Measurements from ENCODE around the gene TOMM20L. TPM values are rescaled to one million over a fixed set of nuclear protein-coding genes. Genes with fewer than 3 reads are reported as not detected.
"Not testable (repeated sequence)": the region's sequence is repeated elsewhere in the genome, so short reads cannot be mapped to it uniquely, and the experiment has no call there.

TOMM20L gene
- total RNA-seq: not detected

DNA sequence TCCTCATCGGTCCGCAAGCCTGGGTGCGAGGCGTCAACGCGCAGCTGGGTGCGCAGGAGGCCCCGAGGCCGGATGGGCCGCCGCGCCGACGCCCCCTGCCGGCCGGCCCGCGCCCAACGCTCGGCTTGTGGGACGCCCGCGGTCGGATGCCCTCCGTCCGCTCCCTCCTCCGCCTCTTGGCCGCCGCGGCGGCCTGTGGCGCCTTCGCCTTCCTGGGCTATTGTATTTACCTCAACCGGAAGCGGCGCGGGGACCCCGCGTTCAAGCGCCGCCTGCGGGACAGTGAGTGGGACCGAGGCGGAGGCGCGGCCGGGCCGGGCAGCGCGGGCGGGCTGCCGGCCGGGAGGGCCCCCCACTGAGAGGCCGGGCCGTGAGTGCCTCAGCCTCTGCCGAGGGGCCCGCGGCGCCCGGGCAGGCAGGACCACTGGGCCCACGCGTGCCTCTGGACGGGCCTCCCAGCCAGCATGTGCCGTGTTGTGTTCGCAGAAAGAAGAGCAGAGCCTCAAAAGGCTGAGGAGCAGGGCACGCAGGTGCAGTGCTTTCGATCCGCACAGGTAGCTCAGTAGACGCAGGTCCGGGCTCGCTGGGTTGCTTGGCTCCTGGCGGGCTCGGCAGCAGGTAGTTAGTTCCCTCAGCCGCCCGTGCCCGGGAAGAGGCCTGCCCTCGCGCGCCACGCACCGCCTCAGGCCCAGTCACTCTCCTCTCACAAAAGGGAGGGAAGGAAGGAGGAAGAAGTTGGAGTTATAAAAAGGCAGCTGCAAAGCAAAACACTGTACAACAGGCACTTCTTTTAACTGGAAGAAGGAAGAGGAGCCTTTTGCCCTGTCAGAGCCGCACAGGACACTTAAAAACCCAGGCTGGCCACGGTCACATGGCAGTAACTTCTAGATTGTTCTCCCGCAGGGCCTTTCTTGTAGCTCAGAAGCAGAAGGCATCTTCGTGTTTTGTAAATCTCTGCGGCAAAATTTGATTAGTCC, at the start of gene TOMM20L:
Gene TOMM20L (plus strand): TSS at position 119 of the 977 bp plus-strand sequence. CDS start 28 bp downstream, at position 147.
- Mint-ChIP-seq H3K27ac (peak within 1 kb of the TSS; percentile 53), H3K4me1 (peaks cover 8% of the 10 kb centered on the region), H3K36me3 (no peaks in the 10 kb centered on the region), H3K4me3 (peak within 1 kb of the TSS; percentile 67), H3K27me3 (no peaks in the 10 kb centered on the region), H3K9me3 (ENCODE audit: low read depth) (no peaks in the 10 kb centered on the region)
- ATAC-seq (peak; percentile 95), DNase-seq (peak; percentile 79)
- CTCF ChIA-PET: interaction anchor here (0.8 to 5.0 kb wide), 19 partner anchors 10 to 290 kb away, joined by 3 to 35 read pairs (median 4); partner anchors contain the start of genes ARID4A, KIAA0586 and TIMM9

DNA sequence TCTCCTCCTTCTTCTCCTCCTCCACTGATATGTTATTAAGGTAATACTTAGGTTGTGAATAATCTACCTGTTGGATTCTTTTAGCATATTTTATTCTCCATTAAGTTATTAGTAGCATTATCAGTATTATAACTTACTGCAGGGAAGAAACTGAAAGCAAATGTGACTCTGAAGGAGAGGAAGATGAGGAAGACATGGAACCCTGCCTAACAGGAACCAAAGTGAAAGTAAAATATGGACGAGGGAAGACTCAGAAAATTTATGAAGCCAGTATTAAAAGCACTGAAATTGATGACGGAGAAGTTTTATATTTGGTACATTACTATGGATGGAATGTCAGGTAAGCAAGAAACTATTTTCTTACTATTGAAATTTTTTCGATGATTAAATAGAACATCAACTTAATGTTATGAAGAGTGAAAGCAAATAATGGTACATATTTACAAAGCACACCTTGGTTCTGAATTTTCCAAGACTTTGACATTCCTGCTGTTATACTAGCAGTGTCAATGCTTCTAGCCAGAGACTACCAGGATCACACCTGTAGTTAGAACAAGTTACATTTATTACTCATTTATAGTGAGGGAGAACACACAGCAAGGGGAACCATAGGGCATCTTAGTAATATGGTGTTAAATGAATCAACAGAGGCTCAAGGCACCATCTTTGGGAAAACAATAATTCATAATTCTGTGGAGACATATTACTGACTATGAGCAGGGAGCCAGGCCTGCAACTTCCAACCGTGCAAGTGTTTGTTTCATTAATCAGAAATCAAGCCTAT, 42.0 kb upstream of the TOMM20L start:
- Mint-ChIP-seq H3K4me3 (peak overlapping the region; percentile 67), H3K9me3 (ENCODE audit: low read depth) (no peaks in the 10 kb centered on the region), H3K27me3 (no peaks in the 10 kb centered on the region), H3K4me1 (peaks cover 19% of the 10 kb centered on the region), H3K27ac (peak overlapping the region; percentile 77), H3K36me3 (peaks cover 56% of the 10 kb centered on the region)
- peak; percentile 64 for ATAC-seq
- DNase-seq: no peak
- CTCF ChIA-PET: interaction anchor here (1.4 kb wide), 1 partner anchor 8 kb away, joined by 4 read pairs; no protein-coding TSS in a partner anchor

DNA sequence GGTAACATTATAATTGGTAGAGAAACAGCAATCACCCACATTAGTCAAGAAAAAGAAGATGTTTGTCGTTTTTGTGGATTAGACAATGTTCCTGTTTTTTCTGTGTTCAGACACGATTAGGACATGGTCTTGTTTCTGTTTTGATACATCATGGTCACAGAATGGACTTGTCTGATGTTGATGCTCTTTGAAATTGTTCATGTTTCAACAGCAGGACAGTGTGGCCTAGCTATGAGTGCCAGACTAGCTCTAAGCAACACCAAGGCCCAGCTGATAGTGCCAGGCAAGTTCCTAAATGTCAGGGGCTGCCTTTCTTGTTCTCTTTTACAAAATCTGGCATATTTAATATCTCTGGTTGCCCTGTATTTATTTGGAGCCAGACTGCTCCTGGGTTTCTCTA, 40.9 kb upstream of the TOMM20L start:
- CTCF ChIA-PET: no interaction called here
- no peak overlapping the region for H3K4me3 Mint-ChIP-seq

DNA sequence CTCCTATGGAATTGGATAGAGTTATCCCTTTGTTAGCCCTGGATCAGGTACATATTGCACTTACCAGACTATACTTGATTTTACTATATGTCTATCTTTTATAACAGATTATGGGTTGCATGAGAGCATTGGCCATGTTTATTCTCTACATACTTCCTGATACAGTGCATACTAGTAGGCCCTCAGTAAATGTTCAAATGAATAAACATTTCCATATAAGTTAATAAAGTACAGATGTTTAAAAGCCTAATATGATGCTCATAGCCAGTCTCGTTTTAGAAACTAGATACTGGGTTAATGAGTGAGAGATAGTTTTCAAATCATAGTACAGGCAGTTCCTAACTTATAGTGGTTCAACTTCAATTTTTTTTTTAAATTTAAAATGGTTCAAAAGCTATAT, 39.5 kb upstream of the TOMM20L start:
- no peak for DNase-seq
- no peaks in the 10 kb centered on the region for H3K27me3 Mint-ChIP-seq
- ATAC-seq: no peak
- peaks cover 51% of the 10 kb centered on the region for H3K36me3 Mint-ChIP-seq
- H3K4me3 Mint-ChIP-seq: no peak overlapping the region
- H3K9me3 Mint-ChIP-seq (ENCODE audit: low read depth): no peaks in the 10 kb centered on the region
- peaks cover 19% of the 10 kb centered on the region for H3K4me1 Mint-ChIP-seq
- no peak overlapping the region for H3K27ac Mint-ChIP-seq
- CTCF ChIA-PET: no interaction called here

More for the DNA sequence above, 40.9 kb upstream of the TOMM20L start:
- no peaks in the 10 kb centered on the region for H3K9me3 Mint-ChIP-seq (ENCODE audit: low read depth)
- peaks cover 56% of the 10 kb centered on the region for H3K36me3 Mint-ChIP-seq
- DNase-seq (no peak), ATAC-seq (no peak)
- peaks cover 19% of the 10 kb centered on the region for H3K4me1 Mint-ChIP-seq
- H3K27me3 Mint-ChIP-seq: no peaks in the 10 kb centered on the region
- H3K27ac Mint-ChIP-seq: no peak overlapping the region

DNA sequence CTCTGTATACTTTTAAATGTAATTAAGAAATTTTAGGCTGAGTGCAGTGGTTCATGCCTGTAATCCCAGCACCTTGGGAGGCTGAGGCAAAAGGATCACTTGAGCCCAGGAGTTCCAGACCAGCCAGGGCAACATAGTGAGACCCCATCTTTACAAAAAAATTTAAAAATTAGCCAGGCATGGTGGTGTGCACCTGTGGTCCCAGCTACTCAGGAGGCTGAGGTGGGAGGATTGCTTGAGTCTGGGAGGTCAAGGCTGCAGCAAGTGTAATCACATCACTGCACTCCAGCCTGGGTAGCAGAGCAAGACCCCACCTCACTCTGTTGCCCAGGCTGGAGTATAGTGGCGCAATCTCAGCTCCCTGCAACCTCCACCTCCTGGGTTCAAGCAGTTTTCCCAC, 33.5 kb upstream of the TOMM20L start:
- ATAC-seq: not testable (repeated sequence)

DNA sequence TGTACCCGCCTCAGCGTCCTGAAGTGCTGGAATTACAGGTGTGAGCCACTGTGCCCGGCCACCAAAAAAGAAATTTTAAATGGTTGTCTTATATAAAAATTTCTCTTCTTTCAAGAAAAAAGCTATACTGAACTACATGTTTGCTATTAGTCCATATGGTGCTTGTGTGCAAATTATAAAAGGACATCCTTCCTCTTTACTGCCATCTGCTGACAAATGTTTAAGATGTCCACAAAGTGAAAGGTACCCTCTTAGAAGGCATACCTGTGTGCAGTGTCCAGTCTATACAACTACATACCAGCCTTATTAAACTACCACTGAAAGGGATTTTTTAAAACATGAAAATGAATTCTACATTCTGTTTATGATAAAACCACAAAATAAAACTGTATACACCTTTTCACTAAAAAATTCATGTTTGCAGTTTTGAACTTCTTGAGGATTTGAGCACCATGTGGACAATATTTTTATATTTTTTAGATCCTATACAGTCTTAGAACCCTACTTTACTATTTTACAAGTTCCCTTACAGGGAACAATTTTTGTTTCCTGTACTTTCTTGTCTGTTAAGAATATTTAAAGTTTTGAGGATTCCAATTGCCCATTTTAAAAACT, 32.8 kb upstream of the TOMM20L start:
- H3K4me1 Mint-ChIP-seq: peaks cover 5% of the 10 kb centered on the region
- CTCF ChIA-PET: no interaction called here
- no peaks in the 10 kb centered on the region for H3K9me3 Mint-ChIP-seq (ENCODE audit: low read depth)
- peaks cover 35% of the 10 kb centered on the region for H3K36me3 Mint-ChIP-seq
- no peaks in the 10 kb centered on the region for H3K27me3 Mint-ChIP-seq
- no peak overlapping the region for H3K27ac Mint-ChIP-seq
- ATAC-seq (peak; percentile 72), DNase-seq (no peak)
- no peak overlapping the region for H3K4me3 Mint-ChIP-seq

More for the DNA sequence above, 33.5 kb upstream of the TOMM20L start:
- not testable (repeated sequence) for H3K9me3 Mint-ChIP-seq (ENCODE audit: low read depth); H3K27ac Mint-ChIP-seq; H3K4me1 Mint-ChIP-seq; H3K4me3 Mint-ChIP-seq; DNase-seq; H3K27me3 Mint-ChIP-seq
- CTCF ChIA-PET: interaction anchor here (2.1 kb wide), 1 partner anchor 10 kb away, joined by 4 read pairs; no protein-coding TSS in a partner anchor
- H3K36me3 Mint-ChIP-seq: peaks cover 28% of the 10 kb centered on the region

DNA sequence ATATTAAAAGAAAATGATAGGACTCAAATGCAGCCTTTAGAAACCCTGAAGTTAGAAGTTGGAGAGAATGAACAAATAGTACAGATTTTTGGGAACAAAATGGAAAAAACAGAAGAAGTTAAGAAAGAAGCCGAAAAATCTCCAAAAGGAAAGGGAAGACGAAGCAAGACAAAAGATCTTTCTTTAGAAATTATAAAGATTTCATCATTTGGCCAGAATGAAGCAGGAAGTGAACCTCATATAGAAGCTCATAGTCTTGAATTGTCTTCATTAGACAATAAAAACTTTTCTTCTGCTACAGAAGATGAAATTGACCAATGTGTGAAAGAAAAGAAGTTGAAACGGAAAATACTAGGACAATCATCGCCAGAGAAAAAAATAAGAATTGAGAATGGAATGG, 31.4 kb upstream of the TOMM20L start:
- no peak overlapping the region for H3K4me3 Mint-ChIP-seq
- no peaks in the 10 kb centered on the region for H3K9me3 Mint-ChIP-seq (ENCODE audit: low read depth)
- no peak for DNase-seq
- H3K36me3 Mint-ChIP-seq: peaks cover 38% of the 10 kb centered on the region
- no peaks in the 10 kb centered on the region for H3K27me3 Mint-ChIP-seq
- peaks cover 5% of the 10 kb centered on the region for H3K4me1 Mint-ChIP-seq
- no peak overlapping the region for H3K27ac Mint-ChIP-seq
- no peak for ATAC-seq
- CTCF ChIA-PET: no interaction called here

DNA sequence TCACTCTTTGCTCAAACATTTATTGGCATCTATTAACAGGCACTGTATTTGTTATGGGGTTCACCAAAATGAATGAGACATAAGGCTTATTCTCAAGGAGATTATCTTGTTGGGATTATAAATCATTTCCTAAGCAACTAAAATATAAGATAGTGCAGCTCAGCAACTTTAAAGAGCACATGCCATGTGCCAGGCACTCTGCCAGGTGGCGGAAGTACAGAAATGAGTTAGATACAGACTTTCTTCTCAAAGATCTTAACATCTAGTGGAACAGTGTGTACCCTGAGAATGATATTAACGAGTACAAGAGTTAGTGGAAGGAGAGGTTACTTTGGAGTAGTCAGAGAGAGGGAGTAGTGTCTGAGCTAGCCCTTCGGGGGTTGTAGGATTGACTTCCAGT, 28.4 kb upstream of the TOMM20L start:
- Mint-ChIP-seq H3K36me3 (peaks cover 34% of the 10 kb centered on the region), H3K27me3 (no peaks in the 10 kb centered on the region), H3K4me1 (peaks cover 5% of the 10 kb centered on the region), H3K9me3 (ENCODE audit: low read depth) (no peaks in the 10 kb centered on the region), H3K4me3 (no peak overlapping the region), H3K27ac (no peak overlapping the region)
- ATAC-seq (no peak), DNase-seq (no peak)
- CTCF ChIA-PET: no interaction called here

DNA sequence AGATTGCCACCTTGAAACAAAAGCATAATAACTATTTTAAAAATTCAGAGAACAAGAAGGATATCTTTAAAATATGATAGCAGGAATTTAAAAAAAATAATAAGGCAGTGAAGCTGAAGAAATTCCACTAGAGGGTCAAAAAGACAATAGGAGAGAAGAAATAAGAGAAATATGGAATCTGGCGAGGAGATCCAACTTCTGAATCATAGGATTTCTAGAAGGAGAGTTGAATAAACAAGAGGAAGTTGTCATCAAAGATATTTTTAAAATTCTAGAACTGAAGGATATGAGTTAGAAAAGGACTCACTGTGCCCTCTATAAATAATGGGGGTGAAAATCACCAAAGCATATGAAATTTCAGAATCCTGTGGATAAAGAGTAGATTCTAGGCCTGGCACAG, 26.8 kb upstream of the TOMM20L start:
- Mint-ChIP-seq H3K27me3 (no peaks in the 10 kb centered on the region), H3K9me3 (ENCODE audit: low read depth) (no peaks in the 10 kb centered on the region)

DNA sequence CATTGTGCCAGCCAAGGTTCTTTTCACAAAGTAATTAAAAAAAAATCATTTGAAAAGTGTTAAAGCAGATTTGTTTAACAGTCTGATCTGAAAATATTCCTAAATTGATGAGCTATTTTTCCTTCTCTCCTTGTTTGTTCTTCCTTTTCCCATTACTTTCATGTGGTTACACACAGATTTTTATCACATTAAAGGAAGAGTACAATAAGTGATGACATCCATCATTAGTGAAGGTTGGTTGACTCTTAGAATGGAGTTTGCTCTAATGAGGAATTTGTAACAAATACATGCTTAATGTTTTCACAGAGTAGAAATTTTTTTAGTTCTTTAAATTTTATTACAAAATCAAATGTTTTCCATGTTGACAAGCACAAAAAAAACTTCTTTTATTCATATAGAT, 18.9 kb upstream of the TOMM20L start:
- peaks cover 31% of the 10 kb centered on the region for H3K36me3 Mint-ChIP-seq
- no peak for ATAC-seq
- no peak overlapping the region for H3K4me3 Mint-ChIP-seq
- H3K27ac Mint-ChIP-seq: no peak overlapping the region
- no peaks in the 10 kb centered on the region for H3K9me3 Mint-ChIP-seq (ENCODE audit: low read depth)
- DNase-seq: no peak
- CTCF ChIA-PET: interaction anchor here (1.3 kb wide), 1 partner anchor 25 kb away, joined by 3 read pairs; no protein-coding TSS in a partner anchor
- H3K4me1 Mint-ChIP-seq: no peaks in the 10 kb centered on the region
- H3K27me3 Mint-ChIP-seq: no peaks in the 10 kb centered on the region

More for the DNA sequence above, 26.8 kb upstream of the TOMM20L start:
- Mint-ChIP-seq H3K27ac (no peak overlapping the region), H3K4me1 (peaks cover 5% of the 10 kb centered on the region), H3K4me3 (no peak overlapping the region), H3K36me3 (peaks cover 34% of the 10 kb centered on the region)
- no peak for ATAC-seq
- CTCF ChIA-PET: no interaction called here
- DNase-seq: no peak

DNA sequence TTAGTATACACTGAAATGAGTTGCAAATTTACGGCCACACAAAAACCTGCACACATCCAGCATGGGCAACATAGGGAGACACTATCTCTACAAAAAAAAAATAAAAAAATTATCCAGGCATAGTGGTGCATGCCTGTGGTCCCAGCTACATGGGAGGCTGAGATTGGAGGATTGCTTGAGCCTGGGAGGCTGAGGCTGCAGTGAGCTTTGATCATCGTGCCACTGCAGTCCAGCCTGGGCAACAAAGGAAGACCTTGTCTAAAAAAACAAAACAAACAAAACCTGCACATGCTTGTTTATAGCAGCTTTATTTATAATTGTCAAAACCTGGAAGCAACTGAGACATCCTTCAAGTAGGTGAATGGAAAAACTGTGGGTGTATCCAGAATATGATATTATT, 4.9 kb upstream of the TOMM20L start:
- DNase-seq (no peak), ATAC-seq (no peak)
- peaks cover 5% of the 10 kb centered on the region for H3K4me1 Mint-ChIP-seq
- H3K36me3 Mint-ChIP-seq: no peaks in the 10 kb centered on the region
- no peaks in the 10 kb centered on the region for H3K9me3 Mint-ChIP-seq (ENCODE audit: low read depth)
- CTCF ChIA-PET: no interaction called here
- no peaks in the 10 kb centered on the region for H3K27me3 Mint-ChIP-seq
- no peak overlapping the region for H3K27ac Mint-ChIP-seq
- H3K4me3 Mint-ChIP-seq: no peak overlapping the region

DNA sequence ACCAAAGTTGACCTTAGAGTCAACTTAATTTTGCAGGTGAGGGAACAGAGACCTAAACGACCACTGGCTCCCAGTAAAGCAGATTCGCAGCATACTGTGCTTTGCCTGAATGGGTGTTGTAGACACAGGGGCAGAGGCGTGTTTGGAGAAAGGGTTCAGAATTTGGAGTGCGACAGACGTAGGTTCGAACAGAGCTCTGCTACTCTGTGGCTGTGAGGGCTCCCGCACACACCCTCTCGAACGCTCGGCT, 243 bp upstream of the TOMM20L start:
- Mint-ChIP-seq H3K27ac (peak overlapping the region; percentile 53), H3K4me3 (peak overlapping the region; percentile 67), H3K9me3 (ENCODE audit: low read depth) (no peaks in the 10 kb centered on the region), H3K4me1 (peaks cover 8% of the 10 kb centered on the region), H3K27me3 (no peaks in the 10 kb centered on the region), H3K36me3 (no peaks in the 10 kb centered on the region)
- ATAC-seq (no peak), DNase-seq (no peak)
- CTCF ChIA-PET: interaction anchor here (0.9 to 5.0 kb wide), 14 partner anchors 9 to 289 kb away, joined by 3 to 35 read pairs (median 4); partner anchors contain the start of genes ARID4A, KIAA0586 and TIMM9

DNA sequence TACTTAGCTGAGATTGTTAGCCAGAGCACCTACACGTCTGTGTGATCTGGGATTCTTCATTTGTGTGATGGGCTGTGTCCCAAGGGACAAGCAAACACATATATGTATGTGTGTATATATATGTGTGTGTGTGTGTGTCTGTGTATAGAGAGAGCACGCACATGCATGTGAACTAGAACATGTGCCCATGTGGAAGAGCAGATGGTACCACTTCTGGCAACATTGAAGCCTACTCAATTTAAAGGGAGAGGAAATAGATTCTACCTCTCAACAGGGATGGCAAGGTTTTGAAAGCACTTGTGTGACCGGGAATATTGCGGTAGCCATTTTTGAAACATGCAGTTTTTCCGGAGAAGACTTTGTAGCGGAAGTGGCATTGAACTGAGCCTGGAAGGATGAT, 1.4 kb downstream of the TOMM20L start:
- Mint-ChIP-seq H3K4me1 (peaks cover 8% of the 10 kb centered on the region), H3K4me3 (no peak overlapping the region), H3K36me3 (no peaks in the 10 kb centered on the region), H3K27ac (no peak overlapping the region), H3K27me3 (no peaks in the 10 kb centered on the region), H3K9me3 (ENCODE audit: low read depth) (no peaks in the 10 kb centered on the region)
- CTCF ChIA-PET: interaction anchor here (0.8 to 5.0 kb wide), 4 partner anchors 10 to 122 kb away, joined by 3 to 35 read pairs (median 5); no protein-coding TSS in a partner anchor
- no peak for DNase-seq
- no peak for ATAC-seq

Data from activated CD8-positive, alpha-beta memory T cell treated with anti-CD3 and anti-CD28 coated beads, Interleukin-2, amount 10 ng/mL, durations not matched to agents 7 days and 5 days (primary cell).